Uterus (tissue), 4 donors: Measurements from ENCODE around the gene POLR3K. TPM values are rescaled to one million over a fixed set of nuclear protein-coding genes. Genes with fewer than 3 reads are reported as not detected.

Experiments used
- DNase-seq, 2 donors: peaks; one replicate each; pipeline ENCODE4 v3.0.0-alpha.2; 2019 to 2020
- H3K27ac ChIP-seq, 2 donors: fragments of 200-600 bp; sonication (generic); 1 replicate in 1 of 2; 2 replicates in 1 of 2; pipeline ENCODE4 v1.5.1; 2016 to 2018
- H3K27me3 ChIP-seq, 2 donors: fragments of 200-600 bp; sonication (generic); one replicate each; pipeline ENCODE4 v1.5.1; 2018 to 2019; ENCODE audit warnings: control low read depth in 1 of 2
- H3K36me3 ChIP-seq, 2 donors: fragments of 200-600 bp; sonication (generic); one replicate each; pipeline ENCODE4 v1.5.1; 2019; ENCODE audit warnings: control low read depth in 1 of 2
- H3K4me1 ChIP-seq, 2 donors: fragments of 200-600 bp; sonication (generic); one replicate each; pipeline ENCODE4 v1.5.1; 2018 to 2019; ENCODE audit warnings: control low read depth in 1 of 2
- H3K4me3 ChIP-seq, 2 donors: fragments of 200-600 bp; sonication (generic); 1 replicate in 1 of 2; 2 replicates in 1 of 2; pipeline ENCODE4 v1.5.1; 2018 to 2019; ENCODE audit warnings: mild to moderate bottlenecking in 1 of 2
- H3K9me3 ChIP-seq, 2 donors: fragments of 200-600 bp; sonication (generic); one replicate each; pipeline ENCODE4 v1.5.1; 2019; ENCODE audit warnings: control low read depth in 1 of 2
- CTCF ChIP-seq, 4 experiments: fragments of 200-600 bp in 2 of 4; fragments of 450-650 bp in 2 of 4; sonication (generic) in 2 of 4; IDR thresholded peaks; one replicate each; pipeline ENCODE4 v1.5.1; 2016 to 2019; ENCODE audit warnings: antibody characterized with exemption in 4 of 4, mild to moderate bottlenecking in 2 of 4, moderate library complexity in 1 of 4
- POLR2A ChIP-seq, 2 donors: fragments of 450-650 bp; IDR thresholded peaks; one replicate each; pipeline ENCODE4 v1.6.1; 2016; ENCODE audit warnings: antibody characterized with exemption in 2 of 2, mild to moderate bottlenecking in 1 of 2, moderate library complexity in 1 of 2
- intact Hi-C: fragments of 100-400 bp; cut with DNase I; formaldehyde crosslinking; loops from one replicate; pipeline ENCODE4 v1.15.1; 2023; ENCODE audit warnings: low total_unique reads
- total RNA-seq, 4 donors: library from RNA; depleted of rRNA in 3 of 4; stranded (reverse); fragments of >200 nt in 3 of 4; gene quantifications; one replicate each; pipeline versions ENCODE4 v1.1.0 to v1.2.4, GENCODE V29; 2014 to 2023
- donor health status: DM: yes; HTN: yes; CAD: no.

Gene POLR3K
- total RNA-seq, 4 donors from 2014 or later = 0.51 to 12.3 (median 4.0) TPM

DNA sequence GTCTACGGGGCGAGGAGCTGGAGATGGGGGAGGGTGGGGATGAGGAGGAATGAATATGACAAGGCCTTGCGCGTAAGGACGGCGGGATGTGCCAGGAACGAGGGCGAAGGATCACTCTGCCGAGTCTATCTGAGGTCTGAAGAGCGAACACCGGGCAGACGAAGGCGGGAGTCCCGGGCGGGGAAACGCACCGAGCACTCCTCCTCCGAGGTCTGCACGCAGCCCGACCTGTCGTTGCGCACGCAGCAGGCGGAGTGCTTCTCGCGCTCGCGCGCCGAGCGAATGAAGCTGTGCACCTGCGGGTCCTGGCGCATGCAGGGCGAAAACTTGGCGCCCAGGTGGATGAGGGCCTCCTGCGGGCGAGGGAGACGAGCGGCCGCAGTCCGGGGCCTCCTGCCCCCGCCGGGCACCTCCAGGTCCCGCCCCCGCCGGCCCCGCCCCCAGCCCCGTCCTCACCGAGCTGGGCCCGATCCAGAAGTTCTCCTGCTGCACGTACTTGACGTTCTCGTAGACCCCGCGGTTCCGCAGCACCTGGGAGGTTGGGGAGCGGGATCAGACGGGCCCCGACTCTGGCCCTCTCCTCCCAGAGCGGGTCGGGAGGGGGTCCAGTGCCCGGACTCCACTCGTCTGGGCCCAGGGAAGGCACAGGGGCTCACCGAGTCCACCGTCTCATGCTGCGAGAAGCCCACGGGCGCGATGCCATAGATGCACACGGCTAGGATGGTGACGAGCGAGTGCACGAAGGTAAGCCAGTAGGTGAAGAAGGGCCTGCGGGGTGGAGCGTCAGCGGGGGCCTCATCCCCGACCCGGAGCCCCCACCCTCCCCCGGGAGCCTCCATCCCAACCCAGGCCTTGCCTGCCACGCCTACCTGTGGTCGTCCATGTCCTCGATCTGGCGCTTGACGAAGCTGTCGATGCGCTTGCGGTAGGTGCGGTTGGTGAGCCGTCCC, 7.8 kb upstream of the POLR3K start:
- Histone ChIP-seq H3K36me3 (no peaks in the 10 kb centered on the region), H3K4me1 (no peaks in the 10 kb centered on the region), H3K27me3 (no peaks in the 10 kb centered on the region), H3K4me3 (no peak overlapping the region), H3K27ac (no peak overlapping the region), H3K9me3 (no peaks in the 10 kb centered on the region)
- DNase-seq = no peak
- intact Hi-C loops = no loop called here
- TF ChIP-seq POLR2A (IDR thresholded peaks at IDR 0.05) (no peak), CTCF (IDR thresholded peaks at IDR 0.05) (no peak)

GRCh38 chr16:60166-60565, 6.8 kb upstream of the POLR3K start:
- intact Hi-C loops = no loop called here
- no peak overlapping the region for H3K27ac ChIP-seq
- H3K27me3 ChIP-seq = no peaks in the 10 kb centered on the region
- TF ChIP-seq POLR2A (IDR thresholded peaks at IDR 0.05) (no peak), CTCF (IDR thresholded peaks at IDR 0.05) (no peak)
- no peaks in the 10 kb centered on the region for H3K9me3 ChIP-seq
- H3K36me3 ChIP-seq = no peaks in the 10 kb centered on the region
- peak in 1 of 2 donors; percentile 28 for DNase-seq
- H3K4me3 ChIP-seq = no peak overlapping the region
- no peaks in the 10 kb centered on the region for H3K4me1 ChIP-seq

DNA sequence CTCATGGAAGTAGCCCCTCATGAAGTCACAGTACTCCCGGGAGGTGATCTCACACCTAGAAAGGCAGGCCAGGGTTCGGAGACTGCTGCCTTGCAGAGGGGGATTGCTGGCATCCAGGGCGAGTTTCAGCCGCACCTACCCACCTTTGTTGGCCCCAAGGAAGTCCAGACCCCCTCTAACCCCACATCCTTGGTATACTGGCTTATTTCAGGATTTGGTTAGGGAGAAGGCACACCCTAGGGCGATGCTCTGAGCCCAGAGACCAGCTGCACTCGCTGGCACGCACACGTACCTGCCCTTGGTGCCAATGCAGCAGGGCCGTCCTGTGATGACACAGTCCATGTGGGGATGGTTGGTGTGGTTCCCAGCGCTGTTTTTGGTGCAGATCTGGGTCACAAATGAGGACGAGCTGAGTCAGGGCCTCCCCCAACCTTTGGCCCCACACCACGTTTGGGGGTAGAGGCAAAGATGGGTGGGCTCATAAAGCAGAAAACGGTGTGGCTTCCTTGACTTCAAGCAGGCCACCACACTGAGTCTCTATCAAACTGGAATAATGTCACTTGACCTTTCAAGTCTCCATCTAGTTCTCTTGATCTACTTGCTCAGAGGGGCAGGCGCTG, 6.1 kb upstream of the POLR3K start:
- DNase-seq = no peak
- H3K27ac ChIP-seq = no peak overlapping the region
- H3K9me3 ChIP-seq = no peaks in the 10 kb centered on the region
- no peaks in the 10 kb centered on the region for H3K27me3 ChIP-seq
- intact Hi-C loops = no loop called here
- no peaks in the 10 kb centered on the region for H3K36me3 ChIP-seq
- TF ChIP-seq POLR2A (IDR thresholded peaks at IDR 0.05) = no peak
- no peak for TF ChIP-seq CTCF (IDR thresholded peaks at IDR 0.05)
- H3K4me3 ChIP-seq = no peak overlapping the region
- H3K4me1 ChIP-seq = no peaks in the 10 kb centered on the region

- no peak overlapping the region for H3K4me3 ChIP-seq
- intact Hi-C loops = no loop called here
- no peak for DNase-seq
- TF ChIP-seq CTCF (IDR thresholded peaks at IDR 0.05) (no peak), POLR2A (IDR thresholded peaks at IDR 0.05) (no peak)
- H3K27ac ChIP-seq = no peak overlapping the region
- H3K36me3 ChIP-seq = no peaks in the 10 kb centered on the region
- H3K4me1 ChIP-seq = no peaks in the 10 kb centered on the region
- H3K27me3 ChIP-seq = no peaks in the 10 kb centered on the region
- H3K9me3 ChIP-seq = no peaks in the 10 kb centered on the region
Observed at GRCh38 chr16:58491-59439, 5.4 kb upstream of the POLR3K start.
